GM23338 (cell line): Measurements from ENCODE around the gene CDV3. TPM values are rescaled to one million over a fixed set of nuclear protein-coding genes. Genes with fewer than 3 reads are reported as not detected.

ENCODE experiments used
- ATAC-seq: fragments of 200-7000 bp; cut with Tn5 transposase; 3 replicates; pipeline ENCODE4 v1.9.1; 2020
- DNase-seq: peaks from one replicate; pipeline ENCODE4 v3.0.0-alpha.2; 2015; ENCODE audit warnings: low spot score
- H2AFZ ChIP-seq: fragments of 200-600 bp; sonication (generic); 2 replicates; pipeline ENCODE4 v1.8.0; 2016; ENCODE audit warnings: antibody characterized with exemption, mild to moderate bottlenecking, moderate library complexity
- H3F3A ChIP-seq: fragments of 200-600 bp; sonication (generic); replicated peaks from 2 replicates; pipeline ENCODE4 v1.8.0; 2017; ENCODE audit warnings: antibody characterized with exemption, mixed run types, low read depth
- H3K27ac ChIP-seq: fragments of 200-600 bp; sonication (generic); 2 replicates; pipeline ENCODE4 v1.6.1; 2016; ENCODE audit warnings: low read depth
- H3K27me3 ChIP-seq: fragments of 200-600 bp; sonication (generic); 2 replicates; pipeline ENCODE4 v1.8.0; 2016; ENCODE audit warnings: mild to moderate bottlenecking, mixed run types, moderate library complexity; ENCODE audit not compliant: insufficient read depth
- H3K36me3 ChIP-seq: fragments of 200-600 bp; sonication (generic); 2 replicates; pipeline ENCODE4 v1.8.0; 2016; ENCODE audit warnings: mild to moderate bottlenecking; ENCODE audit not compliant: insufficient read depth
- H3K4me1 ChIP-seq: fragments of 200-600 bp; sonication (generic); 2 replicates; pipeline ENCODE4 v1.8.0; 2016; ENCODE audit warnings: mild to moderate bottlenecking, moderate library complexity; ENCODE audit not compliant: insufficient read depth
- H3K4me2 ChIP-seq: fragments of 200-600 bp; sonication (generic); 2 replicates; pipeline ENCODE4 v1.7.1; 2017; ENCODE audit warnings: mixed run types
- H3K4me3 ChIP-seq: fragments of 200-600 bp; sonication (generic); 2 replicates; pipeline ENCODE4 v1.6.1; 2016; ENCODE audit warnings: mixed run types
- H3K79me2 ChIP-seq: fragments of 200-600 bp; sonication (generic); replicated peaks from 2 replicates; pipeline ENCODE4 v1.8.0; 2017; ENCODE audit warnings: mild to moderate bottlenecking; ENCODE audit not compliant: insufficient read depth
- H3K9me2 ChIP-seq: fragments of 200-600 bp; sonication (generic); 2 replicates; pipeline ENCODE4 v1.8.0; 2017; ENCODE audit not compliant: insufficient read depth
- H4K20me1 ChIP-seq: fragments of 200-600 bp; sonication (generic); replicated peaks from 2 replicates; pipeline ENCODE4 v1.8.0; 2017; ENCODE audit warnings: mild to moderate bottlenecking; ENCODE audit not compliant: insufficient read depth
- H3K27ac Mint-ChIP-seq: 2 replicates; pipeline ENCODE4 v1.8.0; 2020; ENCODE audit warnings: inconsistent platforms, mild to moderate bottlenecking, moderate library complexity, mixed read lengths
- H3K27me3 Mint-ChIP-seq: 3 replicates; pipeline ENCODE4 v1.8.0; 2022; ENCODE audit warnings: low read depth, mild to moderate bottlenecking, moderate library complexity, mixed read lengths, inconsistent platforms; ENCODE audit not compliant: insufficient read depth, poor library complexity
- H3K36me3 Mint-ChIP-seq: 3 replicates; pipeline ENCODE4 v1.8.0; 2021; ENCODE audit warnings: low read depth, mild to moderate bottlenecking, inconsistent platforms, moderate library complexity, mixed read lengths
- H3K4me1 Mint-ChIP-seq: 3 replicates; pipeline ENCODE4 v1.8.0; 2020; ENCODE audit warnings: mild to moderate bottlenecking, inconsistent platforms, mixed read lengths
- H3K4me3 Mint-ChIP-seq: 3 replicates; pipeline ENCODE4 v1.8.0; 2021; ENCODE audit warnings: moderate library complexity, mild to moderate bottlenecking, inconsistent platforms, mixed read lengths
- H3K9me3 Mint-ChIP-seq: 3 replicates; pipeline ENCODE4 v1.8.0; 2020; ENCODE audit warnings: moderate library complexity, mild to moderate bottlenecking, inconsistent platforms, mixed read lengths
- CREB1 ChIP-seq: fragments of 250-450 bp; sonication (Bioruptor Pico); IDR thresholded peaks from 2 replicates; pipeline ENCODE4 v1.5.0; 2020; ENCODE audit warnings: low read depth, mild to moderate bottlenecking, moderate library complexity
- ETS1 ChIP-seq: IDR thresholded peaks from 2 replicates; pipeline ENCODE4 v1.6.1; 2016; ENCODE audit warnings: antibody characterized with exemption
- EZH2 ChIP-seq: fragments of 200-600 bp; sonication (generic); IDR thresholded peaks from one replicate; pipeline ENCODE4 v1.8.0; 2017; ENCODE audit warnings: antibody characterized with exemption, mild to moderate bottlenecking, low read depth; ENCODE audit not compliant: unreplicated experiment
- EZH2phosphoT487 ChIP-seq: fragments of 200-600 bp; sonication (generic); IDR thresholded peaks from one replicate; pipeline ENCODE4 v1.8.1; 2018; ENCODE audit warnings: antibody characterized with exemption; ENCODE audit not compliant: unreplicated experiment
- JUNB ChIP-seq: IDR thresholded peaks from one replicate; pipeline ENCODE4 v1.6.1; 2016; ENCODE audit warnings: antibody characterized with exemption; ENCODE audit not compliant: unreplicated experiment
- NANOG ChIP-seq: IDR thresholded peaks from 2 replicates; pipeline ENCODE4 v1.6.1; 2016; ENCODE audit warnings: antibody characterized with exemption, borderline replicate concordance
- POLR2AphosphoS5 ChIP-seq: IDR thresholded peaks from 2 replicates; pipeline ENCODE4 v1.6.1; 2016; ENCODE audit warnings: antibody characterized with exemption, low read depth
- REST ChIP-seq: IDR thresholded peaks from one replicate; pipeline ENCODE4 v1.6.1; 2018; ENCODE audit warnings: antibody characterized with exemption; ENCODE audit not compliant: unreplicated experiment
- STAT1 ChIP-seq: IDR thresholded peaks from one replicate; pipeline ENCODE4 v1.6.1; 2016; ENCODE audit warnings: antibody characterized with exemption; ENCODE audit not compliant: unreplicated experiment
- ZNF114 ChIP-seq: fragments of 250-450 bp; sonication (Bioruptor Pico); IDR thresholded peaks from 2 replicates; pipeline ENCODE4 v1.5.0; 2020; ENCODE audit warnings: mild to moderate bottlenecking, moderate library complexity
- ZNF331 ChIP-seq: fragments of 250-450 bp; sonication (Bioruptor Pico); IDR thresholded peaks from 2 replicates; pipeline ENCODE4 v1.5.0; 2020; ENCODE audit warnings: low read depth, mild to moderate bottlenecking, moderate library complexity
- ZNF462 ChIP-seq: fragments of 250-450 bp; sonication (Bioruptor Pico); IDR thresholded peaks from 2 replicates; pipeline ENCODE4 v1.5.0; 2020; ENCODE audit warnings: mild to moderate bottlenecking, moderate library complexity
- polyA plus RNA-seq: library from polyadenylated mRNA; unstranded; fragments of >200 nt; fragmentation: Nextera tagmentation; extraction: Ambion mirVana; gene quantifications from 2 replicates; pipeline ENCODE4 v1.2.1, GENCODE V29; 2016
- total RNA-seq: library from RNA; depleted of rRNA; stranded (reverse); fragments of >200 nt; shearing (Covaris generic); gene quantifications from 2 replicates; pipeline ENCODE4 v1.2.3, GENCODE V29; 2014
- TF ChIP-seq, protein P1 (sequence below), 2 experiments: fragments of 200-600 bp in 1 of 2; sonication (generic) in 1 of 2; conservative IDR thresholded peaks; 2 replicates each; pipeline versions ENCODE4 v1.5.1 to v1.6.1; 2016 to 2017; ENCODE audit warnings: antibody characterized with exemption in 2 of 2, low read depth in 2 of 2, mild to moderate bottlenecking in 2 of 2, moderate library complexity in 1 of 2

The CDV3 gene
- total and polyA plus RNA-seq, 2 experiments from 2014 or later = 36.6 to 119 TPM

DNA sequence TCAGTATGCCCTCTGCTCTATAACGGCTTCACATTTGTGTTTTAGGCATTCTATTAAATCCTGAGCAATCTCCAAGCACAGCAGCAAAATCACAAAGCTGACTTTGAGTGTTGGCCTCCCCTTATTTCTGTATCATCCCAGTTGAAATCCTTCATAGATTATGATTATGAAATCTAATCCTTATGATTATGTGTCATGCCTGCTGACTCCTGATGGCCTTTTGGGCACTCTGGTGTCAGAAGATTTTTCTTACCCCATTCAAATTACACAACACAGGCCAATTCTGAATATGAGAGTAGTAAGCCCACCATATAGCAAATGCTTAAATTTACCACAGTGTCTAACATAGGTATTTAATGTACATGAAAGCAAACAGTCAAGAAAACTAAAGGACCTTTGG lies 34.3 kb downstream of the CDV3 start:
- no peaks in the 10 kb centered on the region for H3F3A ChIP-seq
- H3K36me3 ChIP-seq = peaks cover 31% of the 10 kb centered on the region; the same call in 1 of the 2 replicates
- no peak overlapping the region for H3K27ac ChIP-seq
- H3K9me3 Mint-ChIP-seq = no peaks in the 10 kb centered on the region
- H3K27me3 Mint-ChIP-seq = no peaks in the 10 kb centered on the region
- H3K9me2 ChIP-seq = no peaks in the 10 kb centered on the region
- H3K4me2 ChIP-seq = no peak overlapping the region
- peaks cover 52% of the 10 kb centered on the region; the same call in 2 of the 3 replicates for H3K36me3 Mint-ChIP-seq
- H3K27me3 ChIP-seq = no peaks in the 10 kb centered on the region
- H3K4me1 Mint-ChIP-seq = no peaks in the 10 kb centered on the region
- no peak for ATAC-seq
- H2AFZ ChIP-seq = no peak overlapping the region
- no peak overlapping the region for H3K4me3 Mint-ChIP-seq
- H4K20me1 ChIP-seq = no peaks in the 10 kb centered on the region
- no peak for TF ChIP-seq EZH2
- no peak for TF ChIP-seq REST
- TF ChIP-seq ZNF462 (CRISPR knock-in tag) = no peak
- no peak for TF ChIP-seq ZNF114 (CRISPR knock-in tag)
- TF ChIP-seq STAT1 = no peak
- TF ChIP-seq POLR2AphosphoS5 = no peak
- TF ChIP-seq NANOG = no peak
- TF ChIP-seq ETS1 = no peak
- TF ChIP-seq ZNF331 (CRISPR knock-in tag) = no peak
- TF ChIP-seq EZH2phosphoT487 = no peak
- TF ChIP-seq JUNB = no peak
- TF ChIP-seq CREB1 (CRISPR knock-in tag) = no peak
- TF ChIP-seq, protein P1, sequence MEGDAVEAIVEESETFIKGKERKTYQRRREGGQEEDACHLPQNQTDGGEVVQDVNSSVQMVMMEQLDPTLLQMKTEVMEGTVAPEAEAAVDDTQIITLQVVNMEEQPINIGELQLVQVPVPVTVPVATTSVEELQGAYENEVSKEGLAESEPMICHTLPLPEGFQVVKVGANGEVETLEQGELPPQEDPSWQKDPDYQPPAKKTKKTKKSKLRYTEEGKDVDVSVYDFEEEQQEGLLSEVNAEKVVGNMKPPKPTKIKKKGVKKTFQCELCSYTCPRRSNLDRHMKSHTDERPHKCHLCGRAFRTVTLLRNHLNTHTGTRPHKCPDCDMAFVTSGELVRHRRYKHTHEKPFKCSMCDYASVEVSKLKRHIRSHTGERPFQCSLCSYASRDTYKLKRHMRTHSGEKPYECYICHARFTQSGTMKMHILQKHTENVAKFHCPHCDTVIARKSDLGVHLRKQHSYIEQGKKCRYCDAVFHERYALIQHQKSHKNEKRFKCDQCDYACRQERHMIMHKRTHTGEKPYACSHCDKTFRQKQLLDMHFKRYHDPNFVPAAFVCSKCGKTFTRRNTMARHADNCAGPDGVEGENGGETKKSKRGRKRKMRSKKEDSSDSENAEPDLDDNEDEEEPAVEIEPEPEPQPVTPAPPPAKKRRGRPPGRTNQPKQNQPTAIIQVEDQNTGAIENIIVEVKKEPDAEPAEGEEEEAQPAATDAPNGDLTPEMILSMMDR (conservative IDR thresholded peaks at IDR 0.05; ENCODE audit: low read depth in 2 of 2) = no peak
- DNase-seq = no peak
- no peak overlapping the region for H3K27ac Mint-ChIP-seq
- no peak overlapping the region for H3K4me3 ChIP-seq
- no peaks in the 10 kb centered on the region for H3K79me2 ChIP-seq
- no peaks in the 10 kb centered on the region for H3K4me1 ChIP-seq
